GM19025 (cell line): ENCODE results near the gene TMSB4X.
"Not testable (repeated sequence)": the region's sequence is repeated elsewhere in the genome, so short reads cannot be mapped to it uniquely, and the experiment has no call there.

Experiments used
- ATAC-seq: cut with Tn5 transposase; IDR thresholded peaks from one replicate; pipeline ENCODE4 v1.9.1; 2021; ENCODE audit warnings: mild to moderate bottlenecking, low read depth, moderate library complexity; ENCODE audit not compliant: unreplicated experiment

Gene TMSB4X

DNA sequence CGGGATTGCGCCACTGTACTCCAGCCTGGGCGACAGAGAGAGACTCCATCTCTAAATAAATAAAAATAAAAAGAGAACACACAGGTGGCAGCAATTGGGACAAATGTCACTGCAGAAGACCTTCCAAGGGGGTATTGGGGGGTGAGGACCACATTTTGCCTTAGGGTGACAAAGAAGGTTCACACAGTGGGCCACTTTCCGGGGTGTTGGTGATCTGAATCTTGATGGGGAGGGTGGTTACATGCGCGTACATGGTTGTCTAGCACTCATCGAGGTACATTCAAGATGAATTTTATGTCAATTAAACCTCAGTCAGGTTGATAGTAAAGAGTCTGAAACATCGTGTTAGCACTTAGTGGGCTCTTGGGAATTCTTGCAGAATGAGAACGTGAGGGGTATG, 20.5 kb upstream of the TMSB4X start:
- ATAC-seq = no peak

DNA sequence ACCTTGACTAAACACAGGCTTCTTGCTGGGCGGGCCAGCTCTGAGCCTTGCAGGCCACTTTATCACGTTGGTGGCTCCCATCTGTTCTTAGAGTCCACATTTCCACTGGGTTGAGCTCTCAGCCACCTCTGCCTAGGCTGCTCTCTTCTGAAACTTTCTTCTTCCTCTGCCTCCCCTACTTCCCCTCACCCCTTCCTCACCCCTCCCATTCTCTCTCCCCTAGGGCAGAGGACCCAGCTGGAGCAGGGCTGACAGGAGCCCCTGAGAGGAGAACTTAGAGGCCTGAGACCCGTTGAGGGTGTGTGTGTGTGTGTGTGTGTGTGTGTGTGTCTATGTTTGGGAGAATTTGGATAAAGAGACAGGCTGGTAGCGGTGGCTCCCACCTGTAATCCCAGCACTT, 19.9 kb upstream of the TMSB4X start:
- ATAC-seq = no peak

DNA sequence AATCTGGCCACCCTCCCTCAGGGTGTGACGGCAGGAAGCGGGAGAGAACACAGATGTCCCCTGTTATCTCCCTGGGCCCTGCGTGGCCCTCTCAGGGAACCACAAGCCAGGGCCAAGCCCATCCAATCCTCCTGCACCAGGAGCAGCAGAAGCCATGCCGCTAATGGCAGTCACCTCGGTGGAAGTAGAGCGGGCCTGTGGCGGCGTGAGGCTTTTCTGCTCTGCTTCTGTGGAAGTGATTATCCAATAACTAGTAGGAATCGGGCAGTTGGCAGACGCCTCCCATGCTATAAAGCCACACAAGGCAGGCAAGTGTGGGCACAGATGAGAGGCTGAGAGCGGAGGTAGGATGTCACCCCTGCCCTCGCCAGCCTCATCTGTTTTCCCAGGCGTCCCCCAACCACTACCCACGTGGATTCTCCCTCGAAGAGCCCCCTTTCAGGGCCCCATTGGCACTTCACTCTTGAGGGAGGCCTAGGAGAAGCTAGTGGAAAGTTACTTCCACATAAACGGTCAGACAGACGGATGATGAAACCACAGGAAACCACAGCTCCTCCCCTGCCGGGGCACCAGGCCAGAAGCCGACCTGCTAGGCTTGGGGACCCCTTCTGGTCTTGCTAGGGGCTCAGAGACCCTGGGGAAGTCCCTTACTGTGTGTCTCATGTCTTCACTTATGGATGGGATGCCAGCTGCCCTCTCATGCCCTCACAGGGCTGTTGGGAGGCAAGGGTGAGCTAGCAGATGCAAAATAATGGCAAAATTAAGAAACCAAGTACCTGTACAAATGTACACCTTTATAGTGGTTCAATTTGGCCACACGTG, 18.8 kb upstream of the TMSB4X start:
- ATAC-seq = peak; percentile 47

DNA sequence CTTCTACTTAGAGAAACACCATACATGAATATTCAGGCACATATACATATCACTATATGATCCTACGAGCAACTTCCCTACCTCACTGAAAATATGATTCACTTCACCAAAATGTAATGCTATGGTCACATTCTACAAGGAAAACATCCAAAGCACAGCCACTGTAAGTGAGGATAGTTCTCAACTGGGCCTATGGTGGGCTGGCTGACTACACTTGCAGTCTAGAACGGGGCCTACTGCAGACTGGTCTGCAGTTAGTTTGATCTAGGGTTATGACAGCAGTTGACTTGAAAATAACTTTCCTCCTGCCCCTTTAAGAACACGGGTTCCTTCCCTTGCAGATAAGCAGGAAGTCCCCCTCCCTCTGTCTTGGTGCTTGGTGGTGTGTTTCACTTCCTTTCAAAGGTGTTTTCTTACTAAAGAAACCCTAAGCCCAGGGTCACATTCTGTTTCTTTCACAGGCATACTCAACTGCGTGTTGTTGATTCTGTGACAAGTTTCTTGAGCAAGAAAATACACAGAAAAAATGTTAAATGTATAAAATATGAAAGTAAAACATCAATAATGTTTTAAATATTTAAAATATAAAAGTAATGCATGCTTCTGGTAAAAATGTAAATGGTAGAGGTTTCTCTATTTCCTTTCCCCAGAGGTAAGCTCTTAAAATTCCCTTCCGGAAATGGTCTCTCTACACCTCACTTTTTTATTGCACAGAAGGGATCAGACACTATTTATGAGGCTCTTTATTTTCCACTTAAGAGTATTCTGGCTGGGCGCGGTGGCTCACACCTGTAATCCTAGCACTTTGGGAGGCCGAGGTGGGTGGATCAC, 18.0 kb upstream of the TMSB4X start:
- peak; percentile 56 for ATAC-seq

DNA sequence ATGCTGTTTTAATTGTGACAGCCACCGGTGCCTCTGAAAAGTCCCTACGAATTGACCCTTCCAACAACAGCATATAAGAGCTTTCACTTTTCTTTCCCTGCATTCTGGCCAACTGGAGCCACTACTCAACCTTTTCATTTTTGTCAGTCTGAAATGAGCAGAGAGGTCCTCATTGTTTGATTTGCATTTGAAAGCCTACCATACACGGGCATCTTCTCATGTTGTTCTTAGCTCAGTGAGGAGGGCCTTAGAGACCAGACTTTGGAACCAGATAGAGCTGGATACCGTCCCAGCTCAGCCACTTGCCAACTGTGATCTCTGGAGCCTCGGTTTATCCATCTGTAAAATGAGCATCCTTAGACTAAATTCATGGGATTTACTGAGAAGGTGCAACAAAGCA, 16.9 kb upstream of the TMSB4X start:
- no peak for ATAC-seq

DNA sequence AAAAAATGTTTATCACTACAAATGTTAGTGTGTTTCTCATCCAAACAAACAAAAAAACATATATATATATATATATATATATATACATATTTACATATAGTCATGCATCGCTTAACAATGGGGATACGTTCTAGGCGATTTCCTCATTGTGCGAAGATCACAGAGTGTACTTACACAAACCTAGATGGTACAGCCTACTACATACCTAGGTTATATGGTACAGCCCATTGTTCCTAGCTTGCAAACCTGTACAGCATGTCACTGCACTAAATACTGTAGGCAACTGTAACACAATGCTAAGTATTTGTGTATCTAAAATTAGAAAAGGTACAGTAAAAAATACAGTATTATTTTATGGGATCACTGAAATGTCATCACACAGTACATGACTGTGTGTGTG, 16.4 kb upstream of the TMSB4X start:
- ATAC-seq = no peak

DNA sequence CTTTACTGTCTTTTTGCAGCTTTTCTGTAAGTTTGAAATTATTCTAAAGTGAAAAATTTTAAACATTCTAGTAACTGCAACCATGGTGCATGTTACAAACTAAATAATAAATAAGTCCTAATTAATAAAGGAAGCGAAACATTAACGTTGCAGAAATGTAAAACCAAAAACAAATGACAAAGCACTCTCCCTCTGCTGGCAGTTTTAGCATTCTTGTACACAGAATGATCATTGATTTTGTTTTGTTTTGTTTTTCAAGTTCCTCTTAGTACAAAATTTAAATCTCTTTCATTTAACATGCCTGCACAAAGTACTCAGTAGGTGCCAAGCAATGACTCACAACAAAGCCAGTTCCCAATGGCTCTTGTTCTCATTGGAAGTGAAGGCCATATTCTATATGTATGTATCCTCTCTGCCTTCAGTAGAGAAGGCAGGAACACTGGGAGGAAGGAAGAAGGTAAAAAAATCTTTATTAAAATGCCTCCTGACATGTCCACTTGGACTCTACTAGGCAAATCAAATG, 13.7 kb upstream of the TMSB4X start:
- ATAC-seq = no peak

DNA sequence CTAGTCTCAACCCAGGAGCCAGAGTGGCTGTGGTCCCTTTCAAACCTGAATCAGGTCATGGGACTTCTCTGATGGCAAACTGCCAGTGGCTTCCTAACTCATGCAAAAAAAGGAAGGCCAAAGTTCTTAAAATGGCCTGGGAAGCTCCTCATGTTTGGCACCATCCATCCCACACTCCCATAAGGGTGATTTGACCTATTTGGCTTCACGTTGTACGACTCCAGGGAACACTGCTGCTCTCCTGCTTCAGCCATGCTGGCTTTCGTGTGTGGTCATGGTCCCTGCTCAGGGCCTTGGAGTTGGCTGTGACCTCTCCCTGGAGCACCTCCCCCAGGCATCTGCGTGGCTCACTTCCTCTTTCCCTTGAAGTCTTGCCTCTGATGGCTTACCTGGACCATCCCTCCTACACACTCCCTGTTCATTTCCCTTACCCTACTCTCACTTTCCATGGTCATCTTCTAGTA, 12.8 kb upstream of the TMSB4X start:
- no peak for ATAC-seq

DNA sequence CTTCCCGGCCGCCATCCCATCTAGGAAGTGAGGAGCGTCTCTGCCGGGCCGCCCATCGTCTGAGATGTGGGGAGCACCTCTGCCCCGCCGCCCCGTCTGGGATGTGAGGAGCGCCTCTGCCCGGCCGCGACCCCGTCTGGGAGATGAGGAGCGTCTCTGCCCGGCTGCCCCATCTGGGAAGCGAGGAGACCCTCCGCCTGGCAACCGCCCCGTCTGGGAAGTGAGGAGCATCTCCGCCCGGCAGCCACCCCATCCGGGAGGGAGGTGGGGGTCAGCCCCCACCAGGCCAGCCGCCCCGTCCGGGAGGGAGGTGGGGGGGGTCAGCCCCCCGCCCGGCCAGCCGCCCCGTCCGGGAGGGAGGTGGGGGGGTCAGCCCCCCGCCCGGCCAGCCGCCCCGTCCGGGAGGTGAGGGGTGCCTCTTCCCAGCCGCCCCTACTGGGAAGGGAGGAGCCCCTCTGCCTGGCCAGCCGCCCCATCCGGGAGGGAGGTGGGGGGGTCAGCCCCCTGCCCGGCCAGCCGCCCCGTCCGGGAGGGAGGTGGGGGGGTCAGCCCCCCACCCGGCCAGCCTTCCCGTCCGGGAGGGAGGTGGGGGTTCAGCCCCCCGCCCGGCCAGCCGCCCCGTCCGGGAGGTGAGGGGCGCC, 11.6 kb upstream of the TMSB4X start:
- not testable (repeated sequence) for ATAC-seq

DNA sequence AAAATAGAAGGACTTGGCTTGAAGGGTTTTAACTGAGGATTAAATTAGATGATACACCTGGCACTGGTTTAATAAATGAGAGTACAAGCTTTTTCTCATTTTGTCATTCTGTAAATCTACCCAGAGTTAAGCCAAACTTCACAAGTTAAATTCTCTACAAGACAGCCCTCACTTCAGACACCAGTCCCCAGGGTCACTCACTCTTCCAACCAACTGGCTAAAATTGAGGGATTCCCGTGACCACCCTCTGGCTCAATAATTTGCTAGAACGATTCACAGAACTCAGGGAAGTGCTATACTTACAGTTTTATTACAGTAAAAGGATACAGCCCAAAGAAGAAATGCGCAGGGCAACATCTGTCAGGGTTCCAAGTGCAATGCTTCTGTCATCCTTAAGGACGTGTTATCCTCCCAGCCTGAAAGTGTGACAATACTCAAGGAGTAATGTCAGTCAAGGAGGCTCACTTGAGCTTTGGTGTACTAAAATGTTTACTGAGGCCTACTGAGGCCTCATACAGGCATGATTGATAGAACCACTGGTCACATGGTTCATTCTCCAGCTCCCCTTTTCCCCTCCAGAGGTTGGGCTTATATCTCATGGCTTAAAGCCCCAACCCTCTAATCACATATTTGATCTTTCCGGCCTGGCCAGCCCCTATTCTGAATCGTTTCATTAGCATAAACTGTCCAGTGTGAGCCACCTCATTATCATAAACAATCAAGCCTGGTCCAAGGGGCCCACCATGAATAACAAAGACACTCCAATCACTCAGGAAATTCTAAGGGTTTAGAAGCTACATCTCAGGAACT, 9.6 kb upstream of the TMSB4X start:
- ATAC-seq = no peak

DNA sequence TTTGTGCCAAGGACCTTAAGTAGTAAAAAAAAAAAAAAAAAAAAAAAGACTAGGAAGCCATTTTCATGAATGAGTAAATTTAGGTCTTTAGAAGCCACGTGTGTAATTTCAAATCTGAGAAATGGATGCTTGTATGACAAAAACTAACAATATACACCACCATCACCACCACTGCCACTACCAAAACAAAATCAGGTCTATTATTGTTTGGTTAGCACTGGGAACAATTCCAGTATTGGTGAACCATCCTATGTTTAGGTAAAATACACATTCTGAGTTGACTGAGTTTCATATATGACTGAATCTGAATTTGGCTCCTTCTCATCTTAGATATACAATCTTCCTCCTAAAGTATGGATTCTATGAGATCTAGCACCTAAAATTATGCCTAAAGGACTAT, 8.8 kb upstream of the TMSB4X start:
- no peak for ATAC-seq

DNA sequence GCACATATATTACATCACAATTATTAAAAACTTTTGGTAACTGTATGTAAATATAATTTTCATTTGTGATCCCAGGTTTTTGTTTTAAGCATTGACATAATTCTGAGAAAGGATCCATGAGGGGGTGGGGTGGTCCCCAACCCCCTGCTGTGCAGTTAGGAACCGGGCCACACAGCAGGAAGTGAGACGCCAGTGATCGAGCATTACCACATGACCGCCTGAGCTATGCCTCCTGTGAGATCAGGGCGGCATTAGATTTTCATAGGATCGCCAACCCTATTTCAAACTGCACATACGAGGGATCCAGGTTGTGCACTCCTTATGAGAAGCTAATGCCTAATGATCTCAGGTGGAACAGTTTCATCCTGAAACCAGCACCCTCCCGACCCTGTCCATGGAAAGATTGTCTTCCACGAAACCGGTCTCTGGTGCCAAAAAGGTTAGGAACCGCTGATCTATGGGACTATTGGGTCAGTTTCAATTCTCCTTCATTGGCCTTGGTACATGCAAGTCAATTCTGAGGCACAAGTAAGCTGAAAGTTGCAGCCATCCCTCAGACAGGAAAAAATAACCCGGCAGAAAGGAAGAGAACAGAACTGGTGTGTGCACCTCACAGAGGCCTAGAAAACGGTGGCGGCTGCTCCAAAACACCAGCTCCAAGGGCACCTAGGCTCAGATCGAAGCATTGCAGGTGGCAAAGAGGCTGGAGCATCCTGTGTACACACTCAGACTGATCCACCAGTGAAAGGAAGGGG, 7.0 kb upstream of the TMSB4X start:
- no peak for ATAC-seq

DNA sequence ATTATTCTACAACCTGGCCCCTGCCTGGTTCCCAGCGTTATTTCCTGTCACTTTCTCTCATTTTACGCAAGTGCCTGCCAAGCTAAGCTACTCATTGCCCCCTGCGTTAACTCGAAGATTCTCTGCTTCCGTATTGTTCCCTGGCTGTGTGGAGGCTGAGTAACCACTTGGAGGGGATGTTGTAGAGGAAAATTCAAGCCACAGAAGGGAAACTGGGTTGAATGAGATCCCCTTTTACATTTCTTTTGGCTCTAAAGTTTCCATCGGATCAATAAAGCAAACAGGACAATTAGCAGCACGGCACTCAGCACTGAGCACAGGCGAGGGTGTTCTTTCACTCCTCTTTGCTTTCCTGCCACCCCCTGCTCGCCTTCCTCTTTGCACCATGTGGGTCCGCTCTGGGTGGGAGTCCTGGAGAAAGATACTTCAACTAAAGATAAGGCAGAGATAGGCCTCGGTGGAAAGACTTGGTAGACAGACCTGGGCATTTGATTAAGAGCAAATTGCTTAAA, 4.2 kb upstream of the TMSB4X start:
- ATAC-seq = no peak

DNA sequence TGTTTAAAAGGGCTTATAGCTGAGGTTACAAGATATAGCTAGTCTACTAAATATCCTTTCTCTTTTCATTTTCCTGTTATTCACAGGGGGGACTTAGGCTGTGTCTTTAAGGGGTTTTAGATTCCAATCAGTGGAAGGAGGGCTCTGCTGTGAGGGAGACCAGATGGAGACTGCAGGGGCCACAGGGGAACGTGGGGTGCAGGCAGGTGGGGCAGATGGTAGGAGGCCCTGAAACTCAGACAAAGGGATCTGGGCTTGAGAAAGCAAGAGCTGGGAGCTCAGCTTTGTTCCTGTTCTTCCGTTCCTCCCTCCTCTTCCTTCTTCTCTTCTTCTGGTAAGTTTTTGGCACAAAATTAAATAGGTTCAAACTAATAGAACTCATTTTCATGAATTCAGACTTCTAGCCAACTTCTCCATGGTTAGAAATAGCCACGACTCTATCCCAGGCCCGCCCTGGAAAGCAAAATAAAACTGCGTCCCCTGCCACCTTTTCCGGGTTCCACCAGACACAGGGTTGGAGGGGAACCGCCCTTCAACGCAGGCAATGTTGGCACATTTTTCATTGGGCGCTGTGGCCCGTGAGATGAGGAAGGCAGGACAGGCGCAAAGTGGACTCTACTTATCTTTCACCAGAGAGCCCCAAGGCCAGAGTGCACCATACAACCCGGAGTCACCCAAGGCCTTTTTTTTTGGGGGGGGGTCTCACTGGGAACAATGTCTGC, 3.5 kb upstream of the TMSB4X start:
- no peak for ATAC-seq

DNA sequence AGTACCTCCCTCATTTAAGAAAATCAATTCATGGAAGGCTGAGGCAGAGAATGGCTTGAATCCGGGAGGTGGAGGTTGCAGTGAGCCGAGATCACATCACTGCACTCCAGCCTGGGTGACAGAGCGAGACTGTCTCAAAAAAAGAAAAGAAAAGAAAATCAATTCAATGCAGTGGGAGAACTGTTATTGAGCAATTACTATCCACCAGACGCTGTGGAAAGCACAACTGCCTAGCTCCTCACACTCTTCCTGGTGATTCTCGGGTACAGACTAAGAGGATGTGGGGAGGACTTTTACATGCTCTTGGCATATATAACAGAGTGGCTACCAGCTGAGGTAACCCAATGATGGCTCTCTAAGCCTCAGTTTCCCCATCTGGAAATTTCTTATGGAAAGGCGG, 2.7 kb upstream of the TMSB4X start:
- no peak for ATAC-seq

DNA sequence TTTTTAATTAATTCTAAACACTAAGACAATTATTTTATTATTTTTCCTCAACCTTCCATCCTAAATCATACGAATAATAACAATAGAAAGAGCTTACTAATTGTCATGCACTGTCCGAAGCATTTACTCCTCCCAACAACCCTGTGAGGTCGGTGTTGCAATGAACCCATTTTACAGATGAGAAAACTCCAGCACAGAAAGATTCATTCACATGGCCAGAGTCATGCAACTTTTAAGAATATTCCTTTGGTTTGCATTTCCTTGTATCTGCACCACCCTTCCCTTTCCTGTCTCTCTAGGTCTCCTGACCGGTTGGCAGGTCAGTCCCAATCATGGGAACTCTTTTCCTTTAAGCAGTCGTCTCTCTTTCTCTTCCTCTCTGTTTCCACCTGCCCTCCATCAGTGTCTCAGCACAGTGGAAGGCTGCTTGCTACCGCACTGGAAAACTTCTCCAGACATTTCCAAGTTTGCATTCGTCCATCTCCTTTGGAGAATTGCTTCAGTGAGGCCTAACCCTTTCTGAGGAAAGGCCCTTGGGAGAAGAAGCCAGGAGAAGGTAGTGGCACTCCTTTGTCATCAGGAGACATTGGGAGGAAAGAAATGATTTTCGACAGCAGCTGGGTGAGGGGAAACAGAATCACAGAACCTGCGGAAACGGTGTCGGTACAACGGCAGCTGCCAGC, 1.9 kb upstream of the TMSB4X start:
- ATAC-seq = no peak

DNA sequence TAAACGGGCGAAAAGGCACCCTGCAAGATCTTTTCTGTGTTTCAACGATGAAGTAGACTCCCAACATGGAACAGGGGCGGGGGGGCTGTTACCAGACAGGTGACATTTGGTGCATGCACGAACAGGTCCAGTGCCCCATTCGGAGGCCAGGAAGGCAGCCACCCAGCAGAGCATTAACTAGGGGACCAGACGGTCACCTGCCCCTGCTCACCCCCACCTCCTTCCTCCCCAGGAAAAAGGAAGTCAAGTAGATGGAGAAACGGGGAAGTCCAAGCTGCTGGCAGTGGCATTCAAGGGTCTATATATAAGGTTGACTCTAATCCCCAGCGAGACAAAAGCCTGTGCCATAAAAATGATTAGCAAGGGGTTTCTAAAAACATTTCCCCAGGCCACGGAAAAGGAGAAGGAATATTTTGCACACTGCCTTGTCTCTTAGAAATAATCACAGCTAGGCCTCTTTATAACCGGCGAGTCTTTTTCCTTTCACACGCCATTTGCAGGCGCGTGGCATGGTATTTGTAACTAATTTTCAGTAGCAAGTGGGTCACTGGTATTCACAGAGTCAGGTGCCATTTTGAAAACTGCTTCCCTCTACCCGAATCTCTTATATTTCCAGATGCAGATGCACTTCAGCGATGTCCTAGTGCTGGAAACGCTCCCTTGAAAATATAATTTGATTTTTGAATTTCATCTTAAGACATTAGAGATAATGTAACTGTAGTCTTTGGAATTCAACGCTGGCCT, 1.2 kb upstream of the TMSB4X start:
- no peak for ATAC-seq
